GM15510 (cell line): ENCODE data around the gene GREB1.

ENCODE experiments used
- POLR2A ChIP-seq: IDR thresholded peaks from 3 replicates; pipeline ENCODE4 v1.6.1; 2011; ENCODE audit warnings: borderline replicate concordance; ENCODE audit not compliant: insufficient read length; ENCODE audit errors: extremely low read depth

The GREB1 gene

GRCh38 chr2:11658208-11659114 is 124.6 kb downstream of the GREB1 start:
- TF ChIP-seq POLR2A: no peak

GRCh38 chr2:11659115-11659475 is 125.2 kb downstream of the GREB1 start:
- TF ChIP-seq POLR2A: no peak

GRCh38 chr2:11659851-11660250 is 126.0 kb downstream of the GREB1 start:
- TF ChIP-seq POLR2A: no peak

GRCh38 chr2:11661891-11662435 is 128.1 kb downstream of the GREB1 start:
- TF ChIP-seq POLR2A: no peak

GRCh38 chr2:11662882-11663281 is 129.0 kb downstream of the GREB1 start:
- TF ChIP-seq POLR2A: no peak

- TF ChIP-seq POLR2A: no peak
Observed at GRCh38 chr2:11663427-11663826, 129.6 kb downstream of the GREB1 start.

GRCh38 chr2:11665028-11665427 is 131.2 kb downstream of the GREB1 start:
- TF ChIP-seq POLR2A: no peak

GRCh38 chr2:11665510-11666362 is 131.9 kb downstream of the GREB1 start:
- TF ChIP-seq POLR2A: no peak

GRCh38 chr2:11667194-11667593 is 133.3 kb downstream of the GREB1 start:
- TF ChIP-seq POLR2A: no peak

GRCh38 chr2:11667866-11668637 is 134.2 kb downstream of the GREB1 start:
- TF ChIP-seq POLR2A: no peak

- no peak for TF ChIP-seq POLR2A
Observed at GRCh38 chr2:11669454-11670291, 135.8 kb downstream of the GREB1 start, which contains the start of gene NTSR2. Gene NTSR2 (minus strand): TSS chr2:11670195. CDS start chr2:11670129, 66 bp downstream.

- TF ChIP-seq POLR2A: no peak
Observed at GRCh38 chr2:11672407-11672806, 138.6 kb downstream of the GREB1 start.

GRCh38 chr2:11674983-11675382 is 141.1 kb downstream of the GREB1 start:
- no peak for TF ChIP-seq POLR2A
